Fibroblast of lung (primary cell): ENCODE results near the gene EPHB2.

ENCODE experiments used
- EZH2 ChIP-seq: IDR thresholded peaks from 2 replicates; pipeline ENCODE4 v1.5.1; 2012; ENCODE audit warnings: low read length, control low read depth, mild to moderate bottlenecking; ENCODE audit errors: missing control alignments
- TF ChIP-seq, protein P1 (sequence below), 2 donors: IDR thresholded peaks in 1 of 2; conservative IDR thresholded peaks in 1 of 2; 1 replicate in 1 of 2; 2 replicates in 1 of 2; pipeline ENCODE4 v1.5.1; 2011 to 2012; ENCODE audit warnings: low read length in 2 of 2, control low read depth in 1 of 2, inconsistent platforms in 1 of 2, low read depth in 1 of 2, mild to moderate bottlenecking in 1 of 2

DNA sequence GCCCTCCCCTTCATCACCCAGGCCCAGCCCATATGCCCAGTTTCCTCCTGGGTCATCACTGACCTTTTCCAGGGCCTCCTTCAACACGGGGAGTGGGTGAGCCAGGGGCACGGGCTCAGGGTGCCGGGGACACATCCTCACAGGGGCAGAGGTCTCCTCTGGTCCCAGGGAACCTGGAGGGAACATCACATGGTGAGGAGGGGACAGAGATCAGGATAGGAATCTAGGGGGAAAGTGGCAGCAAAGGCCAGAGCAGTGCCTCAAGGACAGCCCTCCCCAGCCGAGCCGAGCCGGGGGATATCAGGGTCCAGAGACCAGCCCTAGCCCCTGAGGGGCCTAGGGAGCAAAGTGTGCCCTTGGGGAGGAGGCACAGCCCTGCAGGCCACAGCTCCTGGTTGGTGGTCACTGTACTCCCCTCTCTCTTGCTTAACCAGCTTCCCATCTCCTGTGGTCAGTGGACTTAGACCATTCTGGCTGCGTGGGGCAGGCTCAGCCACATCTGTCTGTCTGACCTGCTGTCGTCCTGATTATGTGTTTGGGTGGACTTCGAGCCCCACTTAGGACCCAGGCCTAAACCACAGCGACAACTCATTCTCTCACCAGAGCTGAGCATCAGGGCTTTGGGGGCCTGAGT lies 252.5 kb downstream of the EPHB2 start:
- no peak for TF ChIP-seq EZH2
- TF ChIP-seq, protein P1, sequence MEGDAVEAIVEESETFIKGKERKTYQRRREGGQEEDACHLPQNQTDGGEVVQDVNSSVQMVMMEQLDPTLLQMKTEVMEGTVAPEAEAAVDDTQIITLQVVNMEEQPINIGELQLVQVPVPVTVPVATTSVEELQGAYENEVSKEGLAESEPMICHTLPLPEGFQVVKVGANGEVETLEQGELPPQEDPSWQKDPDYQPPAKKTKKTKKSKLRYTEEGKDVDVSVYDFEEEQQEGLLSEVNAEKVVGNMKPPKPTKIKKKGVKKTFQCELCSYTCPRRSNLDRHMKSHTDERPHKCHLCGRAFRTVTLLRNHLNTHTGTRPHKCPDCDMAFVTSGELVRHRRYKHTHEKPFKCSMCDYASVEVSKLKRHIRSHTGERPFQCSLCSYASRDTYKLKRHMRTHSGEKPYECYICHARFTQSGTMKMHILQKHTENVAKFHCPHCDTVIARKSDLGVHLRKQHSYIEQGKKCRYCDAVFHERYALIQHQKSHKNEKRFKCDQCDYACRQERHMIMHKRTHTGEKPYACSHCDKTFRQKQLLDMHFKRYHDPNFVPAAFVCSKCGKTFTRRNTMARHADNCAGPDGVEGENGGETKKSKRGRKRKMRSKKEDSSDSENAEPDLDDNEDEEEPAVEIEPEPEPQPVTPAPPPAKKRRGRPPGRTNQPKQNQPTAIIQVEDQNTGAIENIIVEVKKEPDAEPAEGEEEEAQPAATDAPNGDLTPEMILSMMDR (conservative IDR thresholded peaks at IDR 0.05 in 1 of 2, IDR thresholded peaks at IDR 0.05 in 1 of 2; ENCODE audit: low read depth in 1 of 2, low read length in 2 of 2): no peak
